Measurements from ENCODE around the gene MUC5AC. TPM values are rescaled to one million over a fixed set of nuclear protein-coding genes. Genes with fewer than 3 reads are reported as not detected.

The MUC5AC gene
- total and polyA plus RNA-seq, 4 donors, result not detected

- TF ChIP-seq ATF3 (IDR thresholded peaks at IDR 0.05) (no peak), TAF1 (conservative IDR thresholded peaks at IDR 0.05) (no peak), HNF4G (IDR thresholded peaks at IDR 0.05) (no peak)
These were observed 49.8 kb downstream of the MUC5AC start (continued) for GRCh38 chr11:1207401-1208143.

- DNase-seq (ENCODE audit: low spot score), result no peak
- no peaks in the 10 kb centered on the region for H3K36me3 ChIP-seq (ENCODE audit: control insufficient read depth in 4 of 4, insufficient read depth in 3 of 4, low read depth in 1 of 4, low read length in 3 of 4)
- no peak overlapping the region for H3K27ac ChIP-seq (ENCODE audit: low read depth in 1 of 2, low read length in 2 of 2)
- peaks cover 0 to 1% (median 0%) of the 10 kb centered on the region in 4 donors for H3K4me1 ChIP-seq (ENCODE audit: control insufficient read depth in 4 of 4, insufficient read depth in 4 of 4, low read length in 3 of 4)
- peaks cover 0 to 7% (median 0%) of the 10 kb centered on the region in 4 donors for H3K9me3 ChIP-seq (ENCODE audit: control insufficient read depth in 4 of 4, low read length in 3 of 4)
- WGBS, result 83% methylated on average over 6 of the region's 6 CpGs
- H3K9ac ChIP-seq (ENCODE audit: low read depth in 1 of 2, low read length in 2 of 2), result no peak overlapping the region
- TF ChIP-seq REST (IDR thresholded peaks at IDR 0.05) (no peak), CTCF (IDR thresholded peaks at IDR 0.05; ENCODE audit: low read depth, low read length, missing input control) (no peak)
- H3K4me3 ChIP-seq (ENCODE audit: low read depth in 1 of 3, low read length in 3 of 3), result no peak overlapping the region
- H3K27me3 ChIP-seq (ENCODE audit: control insufficient read depth in 4 of 4, insufficient read depth in 4 of 4, low read length in 3 of 4), result no peaks in the 10 kb centered on the region
These were observed 50.3 kb downstream of the MUC5AC start for GRCh38 chr11:1208144-1208393.

- Histone ChIP-seq H3K27me3 (ENCODE audit: control insufficient read depth in 4 of 4, insufficient read depth in 4 of 4, low read length in 3 of 4) (no peaks in the 10 kb centered on the region), H3K4me3 (ENCODE audit: low read depth in 1 of 3, low read length in 3 of 3) (no peak overlapping the region), H3K9ac (ENCODE audit: low read depth in 1 of 2, low read length in 2 of 2) (no peak overlapping the region), H3K36me3 (ENCODE audit: control insufficient read depth in 4 of 4, insufficient read depth in 3 of 4, low read depth in 1 of 4, low read length in 3 of 4) (no peaks in the 10 kb centered on the region), H3K9me3 (ENCODE audit: control insufficient read depth in 4 of 4, low read length in 3 of 4) (peaks cover 0 to 7% (median 0%) of the 10 kb centered on the region in 4 donors), H3K27ac (ENCODE audit: low read depth in 1 of 2, low read length in 2 of 2) (no peak overlapping the region), H3K4me1 (ENCODE audit: control insufficient read depth in 4 of 4, insufficient read depth in 4 of 4, low read length in 3 of 4) (no peaks in the 10 kb centered on the region)
- 94% methylated on average over 39 of the region's 39 CpGs for WGBS
- no peak for TF ChIP-seq YY1 (IDR thresholded peaks at IDR 0.05)
- TF ChIP-seq REST (IDR thresholded peaks at IDR 0.05), result no peak
- no peak for TF ChIP-seq RAD21 (IDR thresholded peaks at IDR 0.05)
- no peak for TF ChIP-seq HNF4G (IDR thresholded peaks at IDR 0.05)
- DNase-seq (ENCODE audit: low spot score), result no peak
These were observed 50.9 kb downstream of the MUC5AC start for GRCh38 chr11:1208394-1209261.
